ENCODE results near the gene SPATS2. TPM values are rescaled to one million over a fixed set of nuclear protein-coding genes. Genes with fewer than 3 reads are reported as not detected.
"Not testable (repeated sequence)": the region's sequence is repeated elsewhere in the genome, so short reads cannot be mapped to it uniquely, and the experiment has no call there.

The SPATS2 gene
- total RNA-seq, 1 donor from 2014 or later: 23.0 TPM

GRCh38 chr12:49414364-49414763, 47.1 kb downstream of the SPATS2 start:
- DNase-seq: no peak

DNA sequence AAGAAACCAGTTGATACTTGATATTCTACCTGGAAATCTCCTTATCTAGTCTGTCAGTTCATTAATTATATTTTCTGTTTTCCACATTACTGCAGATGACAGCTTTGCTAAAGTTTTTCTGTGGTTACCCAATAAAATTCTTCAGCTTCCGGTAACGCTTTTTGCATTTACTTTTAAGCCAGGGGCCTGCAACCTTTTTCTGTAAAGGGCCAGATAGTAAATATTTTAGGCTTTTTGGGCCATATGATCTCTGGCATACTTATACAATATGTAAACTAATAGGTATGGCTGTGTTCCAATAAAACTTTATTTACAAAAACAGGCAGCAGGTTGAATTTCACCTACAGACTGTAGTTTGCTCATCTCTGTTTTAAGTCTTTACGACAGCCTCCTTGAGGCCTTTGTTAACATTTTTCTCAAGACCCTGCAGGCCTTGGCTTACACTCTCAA, 48.3 kb downstream of the SPATS2 start:
- no peak for DNase-seq

- DNase-seq: no peak
These were observed 49.6 kb downstream of the SPATS2 start for GRCh38 chr12:49416892-49417291.

GRCh38 chr12:49417558-49417957, 50.3 kb downstream of the SPATS2 start:
- no peak for DNase-seq

DNA sequence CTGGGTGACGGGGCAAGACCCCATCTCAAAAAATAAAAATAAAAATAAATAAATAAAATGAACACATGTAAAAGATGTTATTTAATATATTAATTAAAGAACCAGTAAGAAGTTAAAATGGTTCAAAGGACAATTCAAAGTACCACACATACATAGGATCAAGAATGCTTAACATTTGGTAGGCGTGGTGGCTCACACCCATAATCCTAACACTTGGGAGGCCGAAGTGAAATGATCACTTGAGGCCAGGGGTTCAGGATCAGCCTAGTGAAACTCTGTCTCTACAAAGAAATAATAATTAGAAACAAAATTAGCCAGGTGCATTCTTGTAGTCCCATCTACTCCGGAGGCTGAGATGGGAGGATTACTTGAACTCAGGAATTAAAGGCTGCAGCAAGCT, 53.3 kb downstream of the SPATS2 start:
- DNase-seq: no peak

- no peak for DNase-seq
These were observed 54.9 kb downstream of the SPATS2 start for GRCh38 chr12:49422114-49422513.

DNA sequence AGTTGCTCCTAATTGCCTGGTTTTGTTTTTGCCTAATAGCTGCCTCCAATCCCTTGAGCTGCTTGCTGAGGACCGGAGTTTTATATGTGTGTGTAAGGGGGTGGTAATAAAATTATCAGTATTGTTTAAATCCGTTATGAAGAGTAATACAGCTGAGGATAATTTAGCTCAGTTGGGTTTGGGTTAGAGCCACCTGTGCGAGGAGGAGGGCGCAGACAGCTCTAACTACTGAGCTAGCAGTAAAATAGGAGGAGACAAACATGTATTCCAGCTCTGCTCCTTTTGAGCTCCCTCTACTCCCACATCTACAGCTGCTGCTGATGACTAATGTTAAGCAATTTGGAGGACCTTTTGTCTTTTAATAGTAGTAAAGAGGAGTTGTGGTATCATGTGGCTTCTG, 61.5 kb downstream of the SPATS2 start:
- peak; percentile 60 for DNase-seq

DNA sequence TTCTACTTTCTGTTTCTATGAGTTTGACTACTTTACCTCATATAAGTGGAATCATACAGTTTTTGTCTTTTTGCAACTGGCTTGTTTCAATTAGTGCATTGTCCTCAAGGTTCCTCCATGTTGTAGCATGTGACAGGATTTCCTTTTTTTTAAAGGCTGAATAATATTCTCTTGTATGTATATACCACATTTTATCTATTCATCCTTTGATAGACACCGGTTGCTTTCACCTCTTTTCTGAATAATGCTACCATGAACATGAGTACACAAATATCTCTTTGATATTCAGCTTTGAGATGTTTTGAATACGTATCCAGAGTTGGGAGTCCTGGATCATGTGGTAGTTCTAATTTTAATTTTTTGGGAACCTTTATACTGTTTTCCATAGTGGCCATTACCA, 65.4 kb downstream of the SPATS2 start:
- peak; percentile 11 for DNase-seq

GRCh38 chr12:49436799-49437198, 69.5 kb downstream of the SPATS2 start:
- not testable (repeated sequence) for DNase-seq

- no peak for DNase-seq
These were observed 71.8 kb downstream of the SPATS2 start for GRCh38 chr12:49439042-49439441.

DNA sequence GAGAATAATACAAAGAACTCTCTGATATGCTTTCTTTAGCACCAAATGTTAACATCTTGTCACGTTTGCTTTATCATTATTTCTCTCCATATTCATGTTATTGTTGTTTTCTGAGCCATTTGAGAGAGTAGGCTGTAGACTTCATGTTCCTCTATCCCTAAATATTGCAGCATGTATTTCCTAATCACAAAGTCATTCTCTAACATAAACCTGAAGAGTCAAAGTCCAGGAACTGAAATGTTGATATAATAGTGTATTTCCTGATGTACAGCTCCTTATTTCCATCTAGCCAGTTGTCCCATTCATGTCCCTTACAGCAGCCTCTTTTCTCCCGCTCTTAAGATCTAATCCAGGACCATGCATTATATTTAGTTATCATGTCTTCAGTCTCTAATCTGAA, 72.8 kb downstream of the SPATS2 start:
- no peak for DNase-seq

DNA sequence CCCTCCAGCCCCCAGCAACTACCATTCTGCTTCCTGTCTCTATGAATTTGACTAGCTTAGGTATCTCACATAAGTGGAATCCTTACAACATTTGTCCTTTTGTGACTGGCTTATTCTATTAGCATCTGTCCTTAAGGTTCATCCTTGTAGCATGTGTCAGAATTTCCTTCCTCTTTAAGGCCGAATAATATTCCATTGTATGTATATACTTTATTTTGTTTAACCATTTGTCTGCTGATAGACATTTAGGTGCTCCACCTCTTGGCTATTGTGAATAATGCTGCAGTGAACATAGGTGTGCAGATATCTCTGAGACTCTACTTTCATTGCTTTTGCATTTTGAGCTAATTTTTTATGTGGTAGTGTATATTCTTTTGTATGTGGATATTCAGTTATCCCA, 75.7 kb downstream of the SPATS2 start:
- DNase-seq: peak; percentile 17

DNA sequence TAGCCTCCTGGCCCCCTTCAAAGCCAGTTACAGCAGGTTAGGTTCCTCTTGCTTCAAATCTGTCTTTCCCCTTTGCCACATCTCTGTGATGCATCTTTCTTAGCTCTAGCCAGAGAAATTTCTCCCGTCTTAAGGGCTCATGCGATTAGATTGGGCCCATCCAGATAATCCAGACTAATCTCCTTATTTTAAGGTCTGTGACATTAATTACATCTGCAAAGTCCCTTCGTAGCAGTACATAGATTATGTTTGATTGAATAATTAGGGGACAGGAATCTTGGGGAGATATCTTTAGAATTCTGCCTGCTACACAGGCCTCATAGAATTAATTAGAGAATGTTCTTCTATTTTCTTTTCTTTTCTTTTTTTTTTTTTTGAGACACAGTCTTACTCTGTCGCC, 79.3 kb downstream of the SPATS2 start:
- DNase-seq: no peak

DNA sequence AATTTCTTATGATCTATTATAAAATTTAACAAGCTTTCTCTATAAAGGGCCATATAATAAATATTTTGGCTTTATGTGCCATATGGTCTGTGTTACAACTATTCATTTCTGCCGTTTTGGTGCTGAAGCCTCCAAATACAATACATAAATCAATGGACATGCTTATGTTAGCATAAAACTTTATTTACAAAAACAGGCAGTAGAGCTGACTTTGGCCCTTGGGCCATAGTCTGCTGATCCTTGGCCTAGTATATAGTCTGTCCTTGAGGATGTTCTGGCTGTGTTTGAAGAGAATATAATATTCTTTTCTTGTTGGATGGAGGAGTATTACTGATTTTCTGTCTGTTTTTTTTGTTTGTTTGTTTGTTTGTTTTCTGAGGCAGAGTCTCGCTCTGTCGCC, 81.6 kb downstream of the SPATS2 start:
- DNase-seq: no peak

DNA sequence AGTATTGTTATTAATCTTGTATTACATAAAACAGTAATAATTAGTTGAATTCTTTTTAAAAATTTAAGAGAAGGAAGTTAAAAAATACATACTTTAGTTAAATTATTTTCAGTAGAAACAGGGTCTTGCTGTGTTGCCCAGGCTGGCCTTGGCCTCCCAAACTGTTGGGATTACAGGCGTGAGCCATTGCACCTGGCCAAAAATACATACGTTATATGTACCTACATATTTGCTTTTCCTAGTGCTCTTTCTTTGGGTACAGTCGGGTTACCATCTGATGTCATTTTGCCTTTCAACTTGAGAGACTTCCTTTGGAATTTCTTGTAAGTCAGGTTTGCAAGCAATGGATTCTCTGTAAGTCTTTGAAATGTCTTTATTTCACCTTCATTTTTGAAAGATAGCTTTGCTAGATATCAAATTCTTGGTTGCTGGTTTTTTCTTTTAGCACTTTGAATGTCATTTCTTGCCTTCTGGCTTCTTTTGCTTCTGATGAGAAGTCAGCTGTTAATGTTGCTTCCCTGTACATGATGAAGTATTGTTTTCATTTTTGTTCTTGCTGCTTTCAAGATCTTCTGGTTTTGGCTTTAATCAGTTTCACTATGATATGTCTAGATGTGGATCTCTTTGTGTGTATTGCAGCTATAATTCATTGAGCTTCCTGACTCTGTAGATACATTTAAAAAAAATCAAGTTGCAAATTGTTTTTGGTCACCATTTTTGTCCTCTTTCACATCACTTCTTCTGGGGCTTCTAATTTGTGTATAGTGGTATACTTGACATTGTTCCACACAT, 84.4 kb downstream of the SPATS2 start:
- DNase-seq: no peak

DNA sequence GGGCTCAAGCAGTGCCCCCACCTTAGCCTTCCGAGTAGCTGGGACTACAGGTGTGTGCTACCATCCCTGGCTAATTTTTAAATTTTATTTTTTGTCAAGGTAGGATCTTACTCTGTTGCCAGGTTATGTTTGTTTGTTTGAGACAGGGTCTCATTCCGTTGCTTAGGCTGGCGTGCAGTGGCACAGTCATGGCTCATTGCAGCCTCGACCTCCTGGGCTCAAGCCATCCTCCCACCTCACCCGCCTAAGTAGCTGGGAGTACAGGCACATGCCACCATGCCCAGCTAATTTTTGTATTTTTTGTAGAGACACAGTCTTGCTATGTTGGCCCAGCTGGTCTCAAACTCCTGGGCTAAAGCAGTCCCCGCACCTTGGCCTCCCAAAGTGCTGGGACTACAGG, 88.2 kb downstream of the SPATS2 start:
- DNase-seq: no peak

- no peak for DNase-seq
These were observed 88.9 kb downstream of the SPATS2 start for GRCh38 chr12:49456131-49456679.

DNA sequence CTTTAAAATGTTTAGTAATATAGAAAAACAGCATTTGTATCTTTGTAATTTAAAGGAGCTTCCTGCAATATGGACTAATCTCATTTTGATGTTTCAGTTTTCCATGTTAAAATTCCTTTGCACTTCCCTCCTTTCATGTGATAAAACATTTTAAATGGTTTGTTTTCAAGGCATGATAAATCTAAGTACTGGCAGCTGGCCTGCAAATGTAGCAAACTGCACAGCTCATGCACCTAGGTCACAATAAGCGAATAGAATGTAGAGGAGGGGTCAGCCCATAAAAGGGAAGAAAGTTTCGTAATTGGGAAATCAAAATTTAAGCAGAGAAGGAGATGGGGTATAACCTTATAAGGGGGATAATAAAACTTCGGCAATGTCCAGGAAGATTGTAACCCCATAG, 91.6 kb downstream of the SPATS2 start:
- DNase-seq: no peak

DNA sequence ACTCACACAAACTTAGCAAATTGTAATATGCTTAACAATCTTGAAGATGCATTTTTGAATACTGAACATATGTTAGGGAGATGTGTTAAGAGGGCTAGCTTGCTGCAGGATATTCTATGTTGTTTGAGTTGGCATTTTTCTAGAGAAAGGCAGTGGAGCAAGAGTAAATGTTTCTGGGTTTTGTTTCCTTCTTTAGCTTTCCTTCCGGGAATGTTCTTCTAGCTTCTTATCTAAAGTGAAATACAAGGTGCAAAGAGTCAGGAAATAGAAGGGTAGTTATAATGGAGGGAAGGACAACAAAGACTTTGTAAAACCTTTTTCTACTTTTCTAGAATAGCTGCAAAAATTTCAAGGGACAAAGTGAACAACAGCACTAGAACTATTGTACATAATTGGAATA, 94.0 kb downstream of the SPATS2 start:
- DNase-seq: no peak

GRCh38 chr12:49462083-49462744, 95.0 kb downstream of the SPATS2 start:
- DNase-seq: no peak

DNA sequence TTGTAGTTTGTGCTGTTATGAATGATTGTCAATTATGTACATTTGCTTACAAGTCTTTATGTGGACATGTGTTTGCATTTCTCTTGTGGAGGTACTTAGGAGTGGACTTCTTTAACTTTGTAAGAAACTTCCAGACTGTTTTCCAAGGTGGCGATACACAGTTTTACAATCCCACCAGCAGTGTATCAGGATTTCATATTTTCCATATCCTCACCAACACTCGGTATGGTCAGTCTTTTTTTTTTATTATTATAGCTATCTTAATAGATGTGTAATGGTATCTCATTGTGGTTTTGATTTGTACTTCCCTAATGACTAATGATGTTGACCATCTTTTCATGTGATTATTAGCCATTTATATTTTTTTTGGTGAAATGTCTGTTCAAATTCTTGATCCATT, 97.9 kb downstream of the SPATS2 start:
- no peak for DNase-seq

DNA sequence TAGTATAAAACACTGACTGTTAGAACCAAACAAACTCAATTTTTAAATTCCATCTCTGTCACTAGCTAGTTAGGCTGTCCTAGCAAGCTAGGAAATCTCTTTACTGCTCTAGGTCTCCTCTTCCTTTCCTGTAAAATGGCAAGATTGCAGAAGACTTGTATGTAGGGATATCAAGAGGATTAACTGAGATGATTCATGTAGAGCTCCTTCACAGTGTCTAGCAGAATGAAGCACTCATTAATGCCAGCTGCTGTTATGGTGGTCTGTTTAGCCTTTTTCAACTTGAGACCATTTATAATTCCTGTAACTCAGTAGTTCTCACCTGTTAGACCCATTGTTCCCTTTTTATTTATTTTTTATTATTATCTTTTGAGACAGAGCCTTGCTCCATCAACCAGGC, 103.7 kb downstream of the SPATS2 start:
- no peak for DNase-seq

- no peak for DNase-seq
These were observed 104.3 kb downstream of the SPATS2 start for GRCh38 chr12:49471557-49471956.

DNA sequence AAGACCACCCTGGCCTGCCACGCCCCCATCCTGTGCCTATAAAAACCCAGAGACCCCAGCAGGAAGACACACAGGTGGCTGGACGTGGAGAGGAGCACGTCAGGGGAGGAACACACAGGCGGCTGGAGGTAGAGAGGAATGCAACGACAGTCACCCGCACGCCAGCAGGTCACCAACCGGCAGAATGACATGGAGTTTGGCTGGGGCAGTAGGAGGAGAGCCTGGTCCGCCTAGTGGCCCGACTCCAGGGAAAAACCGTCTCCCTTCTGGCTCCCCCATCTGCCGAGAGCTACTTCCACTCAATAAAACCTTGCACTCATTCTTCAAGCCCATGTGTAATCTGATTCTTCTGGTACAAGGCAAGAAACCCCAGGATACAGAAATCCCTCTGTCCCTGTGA, 108.8 kb downstream of the SPATS2 start:
- no peak for DNase-seq
